GM12878 (cell line): ENCODE results near the gene GAR1. TPM values are rescaled to one million over a fixed set of nuclear protein-coding genes. Genes with fewer than 3 reads are reported as not detected.
A peak's percentile ranks its signal among the peaks of the same experiment; 100 is the strongest.

Experiments used
- BCLAF1 ChIP-seq: fragments of 450-650 bp; IDR thresholded peaks from 2 replicates; pipeline ENCODE4 v1.6.1; 2017; ENCODE audit warnings: antibody characterized with exemption, mild to moderate bottlenecking, moderate library complexity
- CEBPZ ChIP-seq: fragments of 150-350 bp; IDR thresholded peaks from 2 replicates; pipeline ENCODE4 v1.6.1; 2016; ENCODE audit warnings: low read depth, low read length
- CHD1 ChIP-seq: IDR thresholded peaks from 2 replicates; pipeline ENCODE4 v1.6.1; 2012; ENCODE audit warnings: low read depth, low read length, improper control_type of control experiment
- CREB1 ChIP-seq: IDR thresholded peaks from 2 replicates; pipeline ENCODE4 v1.6.1; 2012; ENCODE audit warnings: low read depth, mild to moderate bottlenecking, inconsistent platforms
- EP300 ChIP-seq, 2 experiments: fragments of 150-350 bp in 1 of 2; IDR thresholded peaks; 2 replicates each; pipeline ENCODE4 v1.6.1; 2011 to 2012; ENCODE audit warnings: low read depth in 2 of 2, low read length in 2 of 2, borderline replicate concordance in 1 of 2, improper control_type of control experiment in 1 of 2, inconsistent platforms in 1 of 2; ENCODE audit not compliant: control insufficient read depth in 1 of 2
- KLF5 ChIP-seq: fragments of 450-650 bp; IDR thresholded peaks from 2 replicates; pipeline ENCODE4 v1.6.1; 2014; ENCODE audit warnings: mild to moderate bottlenecking; ENCODE audit not compliant: partially characterized antibody
- LARP7 ChIP-seq: fragments of 450-650 bp; IDR thresholded peaks from 2 replicates; pipeline ENCODE4 v1.6.1; 2017; ENCODE audit warnings: mild to moderate bottlenecking
- MAX ChIP-seq: IDR thresholded peaks from 2 replicates; pipeline ENCODE4 v1.6.1; 2012; ENCODE audit warnings: low read depth, low read length, improper control_type of control experiment
- MYB ChIP-seq: fragments of 150-350 bp; IDR thresholded peaks from 2 replicates; pipeline ENCODE4 v1.6.1; 2014; ENCODE audit warnings: mild to moderate bottlenecking, low read depth, low read length, borderline replicate concordance
- POU2F2 ChIP-seq: IDR thresholded peaks from 3 replicates; pipeline ENCODE4 v1.6.1; 2011; ENCODE audit warnings: low read depth, mild to moderate bottlenecking, low read length, borderline replicate concordance
- RAD21 ChIP-seq: IDR thresholded peaks from 2 replicates; pipeline ENCODE4 v1.6.1; 2011; ENCODE audit warnings: mild to moderate bottlenecking, low read depth, low read length, moderate library complexity; ENCODE audit not compliant: insufficient read depth
- RAD51 ChIP-seq: fragments of 450-650 bp; IDR thresholded peaks from 2 replicates; pipeline ENCODE4 v1.6.1; 2016; ENCODE audit warnings: moderate library complexity, mild to moderate bottlenecking, inconsistent platforms
- SMARCA5 ChIP-seq: fragments of 450-650 bp; IDR thresholded peaks from 2 replicates; pipeline ENCODE4 v1.6.1; 2017; ENCODE audit warnings: mild to moderate bottlenecking
- SREBF1 ChIP-seq: IDR thresholded peaks from 2 replicates; pipeline ENCODE4 v1.6.1; 2012; ENCODE audit warnings: mild to moderate bottlenecking, low read length
- USF2 ChIP-seq: IDR thresholded peaks from 2 replicates; pipeline ENCODE4 v1.6.1; 2011; ENCODE audit warnings: low read depth, low read length, improper control_type of control experiment, borderline replicate concordance
- ZNF592 ChIP-seq: fragments of 450-650 bp; IDR thresholded peaks from 2 replicates; pipeline ENCODE4 v1.6.1; 2017; ENCODE audit warnings: mild to moderate bottlenecking, moderate library complexity
- ZSCAN29 ChIP-seq: fragments of 450-650 bp; IDR thresholded peaks from 2 replicates; pipeline ENCODE4 v1.6.1; 2017; ENCODE audit warnings: mild to moderate bottlenecking, moderate library complexity
- polyA plus RNA-seq, 11 experiments: library from polyadenylated mRNA; depleted of rRNA in 4 of 11; unstranded in 6 of 11; stranded (reverse) in 5 of 11; fragments of >200 nt; fragmentation: Nextera tagmentation in 4 of 11; fragmentation: Illumina TruSeq in 1 of 11; extraction: Ambion mirVana in 4 of 11; extraction: Trizol in 1 of 11; gene quantifications; 1 replicate in 1 of 11; 2 replicates in 10 of 11; pipeline versions ENCODE4 v1.2.1 to v1.2.3, GENCODE V29; 2011 to 2016; ENCODE audit warnings: inconsistent platforms in 2 of 11, missing spikeins in 2 of 11, low read depth in 1 of 11
- total RNA-seq, 4 experiments: library from RNA; depleted of rRNA in 3 of 4; stranded (reverse); fragments of >200 nt in 3 of 4; fragmentation: Illumina TruSeq in 1 of 4; extraction: Trizol in 1 of 4; gene quantifications; 2 replicates each; pipeline versions ENCODE4 v1.2.1 to v1.2.3, GENCODE V29; 2013 to 2021

GAR1 gene
- total and polyA plus RNA-seq, 10 of the 15 experiments (the other 5 are each of a cell fraction or from before 2014, with no cell fraction given) = 11.7 to 76.3 (median 29.8) TPM

- TF ChIP-seq USF2 (peak; percentile 33), LARP7 (no peak), CREB1 (peak; percentile 99), BCLAF1 (no peak), KLF5 (no peak), MAX (peak; percentile 97), SREBF1 (no peak), ZSCAN29 (no peak), SMARCA5 (no peak), MYB (no peak), POU2F2 (peak; percentile 50; the same call in 2 of the 3 replicates), CHD1 (no peak), EP300 (IDR thresholded peaks at IDR 0.05; ENCODE audit: borderline replicate concordance in 1 of 2, control insufficient read depth in 1 of 2, low read depth in 2 of 2, low read length in 2 of 2) (peak in 1 of 2 experiments; percentile 19; a peak in 1 of 4 replicates), CEBPZ (no peak), RAD51 (peak; percentile 70; the same call in 1 of the 2 replicates), RAD21 (no peak), ZNF592 (no peak)
Measured at GRCh38 chr4:109815151-109816081, at the start of gene GAR1 (continued).
